ENCODE data around the gene ZFHX3. TPM values are rescaled to one million over a fixed set of nuclear protein-coding genes. Genes with fewer than 3 reads are reported as not detected.
A peak's percentile ranks its signal among the peaks of the same experiment; 100 is the strongest.

The ZFHX3 gene
- polyA plus RNA-seq, 1 donor (not counting 4 experiments of a cell fraction or from before 2014, with no cell fraction given) = 1.2 TPM

- H3K9ac ChIP-seq (ENCODE audit: control insufficient read depth, extremely low read depth, insufficient read depth, low read length) = peak overlapping the region; percentile 72
- peak overlapping the region; percentile 83 for H2AFZ ChIP-seq (ENCODE audit: control insufficient read depth, low read length)
Observed at GRCh38 chr16:73058616-73059409, 10.9 kb upstream of the ZFHX3 start.

GRCh38 chr16:73058221-73058615, 10.3 kb upstream of the ZFHX3 start:
- Histone ChIP-seq H3K4me3 (ENCODE audit: control insufficient read depth in 2 of 3, extremely low read depth in 1 of 3, insufficient read depth in 2 of 3, low read depth in 1 of 3, low read length in 3 of 3) (peak overlapping the region; percentile 29 to 75 (median 57)), H3K9me3 (ENCODE audit: control insufficient read depth, low read depth, low read length) (no peaks in the 10 kb centered on the region), H4K20me1 (ENCODE audit: control insufficient read depth, extremely low read depth, insufficient read depth, low read length) (no peaks in the 10 kb centered on the region), H3K9me1 (ENCODE audit: control insufficient read depth, extremely low read depth, insufficient read depth, low read length) (no peaks in the 10 kb centered on the region), H3K27me3 (ENCODE audit: control insufficient read depth, extremely low read depth, insufficient read depth, low read length) (peaks cover 8% of the 10 kb centered on the region), H3K79me2 (ENCODE audit: control insufficient read depth, insufficient read depth, low read length) (peaks cover 28% of the 10 kb centered on the region), H3K4me1 (ENCODE audit: control insufficient read depth, extremely low read depth, insufficient read depth, low read length) (peaks cover 40% of the 10 kb centered on the region), H3K36me3 (ENCODE audit: control insufficient read depth in 2 of 2, extremely low read depth in 1 of 2, insufficient read depth in 2 of 2, low read length in 2 of 2) (no peaks in the 10 kb centered on the region), H2AFZ (ENCODE audit: control insufficient read depth, low read length) (no peak overlapping the region), H3K9ac (ENCODE audit: control insufficient read depth, extremely low read depth, insufficient read depth, low read length) (peak overlapping the region; percentile 72), H3K27ac (ENCODE audit: control insufficient read depth, insufficient read depth, low read length) (no peak overlapping the region), H3K4me2 (ENCODE audit: control insufficient read depth, extremely low read depth, insufficient read depth, low read depth, low read length) (no peak overlapping the region)
- DNase-seq (ENCODE audit: low read depth, low spot score) = no peak
- no peak for FAIRE-seq
- dilution Hi-C loops (cut with MboI; ENCODE audit: extremely low pct_ligation_motif_present, low sequenced_read_pairs) = no loop called here
- TF ChIP-seq EZH2 (IDR thresholded peaks at IDR 0.05; ENCODE audit: low read length) = no peak
- TF ChIP-seq, protein P1, sequence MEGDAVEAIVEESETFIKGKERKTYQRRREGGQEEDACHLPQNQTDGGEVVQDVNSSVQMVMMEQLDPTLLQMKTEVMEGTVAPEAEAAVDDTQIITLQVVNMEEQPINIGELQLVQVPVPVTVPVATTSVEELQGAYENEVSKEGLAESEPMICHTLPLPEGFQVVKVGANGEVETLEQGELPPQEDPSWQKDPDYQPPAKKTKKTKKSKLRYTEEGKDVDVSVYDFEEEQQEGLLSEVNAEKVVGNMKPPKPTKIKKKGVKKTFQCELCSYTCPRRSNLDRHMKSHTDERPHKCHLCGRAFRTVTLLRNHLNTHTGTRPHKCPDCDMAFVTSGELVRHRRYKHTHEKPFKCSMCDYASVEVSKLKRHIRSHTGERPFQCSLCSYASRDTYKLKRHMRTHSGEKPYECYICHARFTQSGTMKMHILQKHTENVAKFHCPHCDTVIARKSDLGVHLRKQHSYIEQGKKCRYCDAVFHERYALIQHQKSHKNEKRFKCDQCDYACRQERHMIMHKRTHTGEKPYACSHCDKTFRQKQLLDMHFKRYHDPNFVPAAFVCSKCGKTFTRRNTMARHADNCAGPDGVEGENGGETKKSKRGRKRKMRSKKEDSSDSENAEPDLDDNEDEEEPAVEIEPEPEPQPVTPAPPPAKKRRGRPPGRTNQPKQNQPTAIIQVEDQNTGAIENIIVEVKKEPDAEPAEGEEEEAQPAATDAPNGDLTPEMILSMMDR (optimal IDR thresholded peaks at IDR 0.05 in 1 of 3, IDR thresholded peaks at IDR 0.05 in 1 of 3, conservative IDR thresholded peaks at IDR 0.05 in 1 of 3; ENCODE audit: extremely low read depth in 1 of 3, insufficient read depth in 2 of 3, low read length in 3 of 3) = no peak

More at GRCh38 chr16:73058616-73059409, 10.9 kb upstream of the ZFHX3 start:
- no peaks in the 10 kb centered on the region for H3K9me1 ChIP-seq (ENCODE audit: control insufficient read depth, extremely low read depth, insufficient read depth, low read length)
- peak overlapping the region; percentile 82 for H3K4me2 ChIP-seq (ENCODE audit: control insufficient read depth, extremely low read depth, insufficient read depth, low read depth, low read length)
- peaks cover 13% of the 10 kb centered on the region for H3K27me3 ChIP-seq (ENCODE audit: control insufficient read depth, extremely low read depth, insufficient read depth, low read length)
- H3K9me3 ChIP-seq (ENCODE audit: control insufficient read depth, low read depth, low read length) = no peaks in the 10 kb centered on the region
- no peaks in the 10 kb centered on the region for H3K36me3 ChIP-seq (ENCODE audit: control insufficient read depth in 2 of 2, extremely low read depth in 1 of 2, insufficient read depth in 2 of 2, low read length in 2 of 2)
- H3K27ac ChIP-seq (ENCODE audit: control insufficient read depth, insufficient read depth, low read length) = peak overlapping the region; percentile 49
- dilution Hi-C loops (cut with MboI; ENCODE audit: extremely low pct_ligation_motif_present, low sequenced_read_pairs) = no loop called here
- DNase-seq (ENCODE audit: low read depth, low spot score) (no peak), FAIRE-seq (peak; percentile 36)
- peaks cover 22% of the 10 kb centered on the region for H3K79me2 ChIP-seq (ENCODE audit: control insufficient read depth, insufficient read depth, low read length)
- H4K20me1 ChIP-seq (ENCODE audit: control insufficient read depth, extremely low read depth, insufficient read depth, low read length) = no peaks in the 10 kb centered on the region
- H3K4me1 ChIP-seq (ENCODE audit: control insufficient read depth, extremely low read depth, insufficient read depth, low read length) = peaks cover 41% of the 10 kb centered on the region
- peak overlapping the region; percentile 57 to 82 (median 80) for H3K4me3 ChIP-seq (ENCODE audit: control insufficient read depth in 2 of 3, extremely low read depth in 1 of 3, insufficient read depth in 2 of 3, low read depth in 1 of 3, low read length in 3 of 3)
- TF ChIP-seq EZH2 (IDR thresholded peaks at IDR 0.05; ENCODE audit: low read length) = no peak
- TF ChIP-seq, protein P1 (optimal IDR thresholded peaks at IDR 0.05 in 1 of 3, IDR thresholded peaks at IDR 0.05 in 1 of 3, conservative IDR thresholded peaks at IDR 0.05 in 1 of 3; ENCODE audit: extremely low read depth in 1 of 3, insufficient read depth in 2 of 3, low read length in 3 of 3) = no peak
